RWPE2 (cell line): Measurements from ENCODE around the gene FBXO39.
"Not testable (repeated sequence)": the region's sequence is repeated elsewhere in the genome, so short reads cannot be mapped to it uniquely, and the experiment has no call there.

ENCODE experiments used
- ATAC-seq: fragments of 200-7000 bp; cut with Tn5 transposase; 3 replicates; pipeline ENCODE4 v1.9.1; 2021; ENCODE audit warnings: low read depth
- DNase-seq: peaks from one replicate; pipeline ENCODE4 v3.0.0-alpha.2; 2020; ENCODE audit warnings: low spot score
- H3K27ac ChIP-seq: fragments of 450-650 bp; 2 replicates; pipeline ENCODE4 v1.5.1; 2017; ENCODE audit warnings: mild to moderate bottlenecking; ENCODE audit not compliant: poor library complexity, severe bottlenecking
- H3K27me3 ChIP-seq: fragments of 250-450 bp; sonication (Bioruptor Pico); 2 replicates; pipeline ENCODE4 v1.5.1; 2021; ENCODE audit warnings: mild to moderate bottlenecking, moderate library complexity; ENCODE audit not compliant: insufficient read depth, poor library complexity, severe bottlenecking
- H3K36me3 ChIP-seq: fragments of 250-450 bp; sonication (Bioruptor Pico); 2 replicates; pipeline ENCODE4 v1.5.1; 2020; ENCODE audit warnings: low read depth, mild to moderate bottlenecking, moderate library complexity
- H3K4me1 ChIP-seq: fragments of 250-450 bp; sonication (Bioruptor Pico); 2 replicates; pipeline ENCODE4 v1.5.1; 2021; ENCODE audit warnings: mild to moderate bottlenecking, moderate library complexity; ENCODE audit not compliant: insufficient read depth, poor library complexity, severe bottlenecking
- H3K4me3 ChIP-seq: fragments of 250-450 bp; sonication (Bioruptor Pico); 2 replicates; pipeline ENCODE4 v1.5.1; 2021; ENCODE audit warnings: mild to moderate bottlenecking, moderate library complexity; ENCODE audit not compliant: severe bottlenecking
- H3K9me3 ChIP-seq: fragments of 250-450 bp; sonication (Bioruptor Pico); 2 replicates; pipeline ENCODE4 v1.5.1; 2021; ENCODE audit warnings: mild to moderate bottlenecking, moderate library complexity; ENCODE audit not compliant: severe bottlenecking
- TF ChIP-seq, protein P1 (sequence below): fragments of 450-650 bp; IDR thresholded peaks from one replicate; pipeline ENCODE4 v1.5.1; 2017; ENCODE audit warnings: mild to moderate bottlenecking, moderate library complexity; ENCODE audit not compliant: poor library complexity, severe bottlenecking

FBXO39 gene

DNA sequence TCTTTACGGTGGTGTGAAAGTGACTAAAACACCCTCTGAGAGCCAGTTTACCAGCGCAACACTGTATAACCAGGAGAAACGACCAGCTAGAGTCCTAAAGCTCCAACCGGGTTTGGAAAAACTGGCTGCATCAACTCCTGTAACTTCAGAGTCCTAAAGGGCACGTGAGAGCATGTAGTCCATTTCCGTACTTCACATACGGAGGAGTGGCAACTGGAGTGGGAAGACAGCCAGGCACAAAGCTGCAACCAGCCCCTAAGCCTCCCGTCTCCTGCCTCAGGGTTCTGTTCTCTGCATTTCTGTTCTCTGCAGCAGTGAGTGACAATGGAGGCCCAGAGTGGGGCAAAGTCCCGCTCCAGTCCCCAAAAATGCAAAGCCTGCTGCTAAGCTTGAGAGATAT lies 36.3 kb downstream of the FBXO39 start:
- no peaks in the 10 kb centered on the region for H3K27me3 ChIP-seq
- no peak overlapping the region for H3K4me3 ChIP-seq
- H3K36me3 ChIP-seq = no peaks in the 10 kb centered on the region
- ATAC-seq (no peak), DNase-seq (no peak)
- TF ChIP-seq, protein P1, sequence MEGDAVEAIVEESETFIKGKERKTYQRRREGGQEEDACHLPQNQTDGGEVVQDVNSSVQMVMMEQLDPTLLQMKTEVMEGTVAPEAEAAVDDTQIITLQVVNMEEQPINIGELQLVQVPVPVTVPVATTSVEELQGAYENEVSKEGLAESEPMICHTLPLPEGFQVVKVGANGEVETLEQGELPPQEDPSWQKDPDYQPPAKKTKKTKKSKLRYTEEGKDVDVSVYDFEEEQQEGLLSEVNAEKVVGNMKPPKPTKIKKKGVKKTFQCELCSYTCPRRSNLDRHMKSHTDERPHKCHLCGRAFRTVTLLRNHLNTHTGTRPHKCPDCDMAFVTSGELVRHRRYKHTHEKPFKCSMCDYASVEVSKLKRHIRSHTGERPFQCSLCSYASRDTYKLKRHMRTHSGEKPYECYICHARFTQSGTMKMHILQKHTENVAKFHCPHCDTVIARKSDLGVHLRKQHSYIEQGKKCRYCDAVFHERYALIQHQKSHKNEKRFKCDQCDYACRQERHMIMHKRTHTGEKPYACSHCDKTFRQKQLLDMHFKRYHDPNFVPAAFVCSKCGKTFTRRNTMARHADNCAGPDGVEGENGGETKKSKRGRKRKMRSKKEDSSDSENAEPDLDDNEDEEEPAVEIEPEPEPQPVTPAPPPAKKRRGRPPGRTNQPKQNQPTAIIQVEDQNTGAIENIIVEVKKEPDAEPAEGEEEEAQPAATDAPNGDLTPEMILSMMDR = no peak
- H3K4me1 ChIP-seq = no peaks in the 10 kb centered on the region
- no peak overlapping the region for H3K27ac ChIP-seq
- H3K9me3 ChIP-seq = no peaks in the 10 kb centered on the region

DNA sequence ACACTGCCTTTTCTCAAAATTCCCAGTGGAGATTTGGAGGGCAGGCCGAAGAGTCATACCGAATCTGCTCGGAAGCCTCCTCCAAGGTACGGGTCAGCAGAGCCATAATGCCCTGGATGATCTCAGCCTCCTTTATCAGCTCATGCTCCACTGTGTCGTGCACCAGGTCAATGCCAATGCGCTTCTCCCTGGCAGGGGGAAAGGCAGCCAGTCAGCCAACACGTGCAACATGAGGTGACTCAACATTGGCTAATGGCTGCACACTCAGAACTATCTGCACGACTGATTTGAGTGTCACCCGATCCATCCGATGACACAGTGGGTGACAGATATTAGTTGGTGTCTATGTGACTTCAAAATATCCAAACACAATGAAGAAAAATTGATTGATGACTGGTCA lies 39.8 kb downstream of the FBXO39 start:
- no peak overlapping the region for H3K4me3 ChIP-seq
- no peaks in the 10 kb centered on the region for H3K9me3 ChIP-seq
- ATAC-seq = no peak
- TF ChIP-seq, protein P1 = no peak
- no peak for DNase-seq
- no peak overlapping the region for H3K27ac ChIP-seq
- H3K36me3 ChIP-seq = no peaks in the 10 kb centered on the region
- H3K4me1 ChIP-seq = no peaks in the 10 kb centered on the region
- no peaks in the 10 kb centered on the region for H3K27me3 ChIP-seq

- DNase-seq = not testable (repeated sequence)
Measured at GRCh38 chr17:6816368-6816767, 40.4 kb downstream of the FBXO39 start.

DNA sequence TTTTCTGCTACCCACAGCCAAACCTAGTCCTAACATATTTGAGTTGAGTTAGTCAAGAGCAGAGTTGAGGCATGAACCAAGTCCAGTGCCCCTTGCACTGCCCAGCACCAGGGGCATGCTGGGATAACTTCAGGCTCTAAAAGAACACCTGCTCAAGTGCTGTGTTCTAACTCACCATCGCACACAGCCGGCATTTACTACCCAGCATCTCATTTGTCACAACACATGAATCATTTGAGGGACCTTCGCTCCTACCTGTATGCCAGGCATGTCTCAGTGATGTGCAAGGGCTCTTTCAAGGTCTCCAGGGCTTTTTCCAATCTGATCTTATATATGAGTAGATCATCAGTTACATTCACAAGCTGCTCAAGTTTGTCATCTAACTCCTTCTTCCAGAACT lies 42.9 kb downstream of the FBXO39 start:
- H3K4me1 ChIP-seq = peaks cover 12% of the 10 kb centered on the region
- no peaks in the 10 kb centered on the region for H3K27me3 ChIP-seq
- TF ChIP-seq, protein P1 = no peak
- ATAC-seq = no peak
- H3K36me3 ChIP-seq = no peaks in the 10 kb centered on the region
- H3K27ac ChIP-seq = no peak overlapping the region
- DNase-seq = no peak
- no peaks in the 10 kb centered on the region for H3K9me3 ChIP-seq
- no peak overlapping the region for H3K4me3 ChIP-seq

More at GRCh38 chr17:6816368-6816767, 40.4 kb downstream of the FBXO39 start:
- not testable (repeated sequence) for H3K27ac ChIP-seq, ATAC-seq, H3K27me3 ChIP-seq, H3K4me3 ChIP-seq, H3K9me3 ChIP-seq, H3K4me1 ChIP-seq, H3K36me3 ChIP-seq

DNA sequence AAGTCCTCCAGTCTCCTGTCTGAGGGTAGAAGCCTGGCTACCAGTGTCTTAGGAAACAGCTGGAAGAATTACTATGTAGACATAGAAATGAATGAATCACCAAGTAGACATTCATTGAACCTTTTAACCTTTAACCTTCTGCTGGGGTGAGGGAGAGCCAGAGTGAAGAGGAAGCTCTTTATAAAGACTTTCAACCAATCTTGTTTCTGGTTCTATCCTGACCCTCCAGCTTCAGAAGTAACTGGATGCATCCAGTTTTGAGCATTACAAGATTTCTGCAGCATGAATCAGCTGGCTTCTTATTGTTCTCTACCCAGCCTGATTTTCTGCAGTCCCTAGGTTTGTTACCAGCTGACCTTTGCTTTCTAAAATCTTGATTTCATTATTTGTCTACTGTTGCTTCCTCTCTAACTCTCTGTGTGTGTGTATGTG lies 47.0 kb downstream of the FBXO39 start:
- ATAC-seq (peak; percentile 98), DNase-seq (no peak)
- no peaks in the 10 kb centered on the region for H3K36me3 ChIP-seq
- no peaks in the 10 kb centered on the region for H3K9me3 ChIP-seq
- H3K27me3 ChIP-seq = no peaks in the 10 kb centered on the region
- H3K4me1 ChIP-seq = peaks cover 12% of the 10 kb centered on the region
- peak overlapping the region; percentile 87 for H3K27ac ChIP-seq
- TF ChIP-seq, protein P1 = no peak
- no peak overlapping the region for H3K4me3 ChIP-seq
